Measurements from ENCODE around the gene MTARC1.

Gene MTARC1

GRCh38 chr1:220772846-220773245 is 13.9 kb upstream of the MTARC1 start:
- no peak for DNase-seq

DNA sequence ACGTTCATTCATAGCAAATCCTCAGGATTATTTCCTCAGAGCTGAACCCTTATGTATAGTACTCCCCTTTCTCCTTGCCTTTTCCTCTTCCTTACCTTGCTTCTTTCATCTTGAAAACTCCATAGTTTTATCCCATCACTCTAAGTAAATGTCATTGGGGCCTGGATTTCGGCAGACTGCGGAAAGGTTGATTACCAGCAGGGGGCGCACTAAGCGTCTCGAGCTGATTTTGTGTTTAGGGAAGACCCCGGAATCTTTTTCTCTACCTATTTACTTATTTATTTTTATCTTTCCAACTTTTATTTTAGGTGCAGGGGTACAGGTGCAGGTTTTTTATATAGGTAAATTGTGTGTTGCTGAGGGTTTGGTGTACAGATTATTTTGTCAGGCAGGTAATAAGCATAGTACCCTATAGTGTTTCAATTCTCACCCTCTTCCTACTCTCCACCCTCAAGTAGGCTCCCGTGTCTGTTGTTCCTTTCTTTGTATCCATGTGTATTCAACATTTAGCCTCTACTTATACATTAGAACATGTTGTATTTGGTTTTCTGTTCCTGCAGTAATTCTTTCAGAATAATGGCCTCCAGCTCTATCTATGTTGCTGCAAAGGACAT is 11.4 kb upstream of the MTARC1 start:
- no peak for DNase-seq

DNA sequence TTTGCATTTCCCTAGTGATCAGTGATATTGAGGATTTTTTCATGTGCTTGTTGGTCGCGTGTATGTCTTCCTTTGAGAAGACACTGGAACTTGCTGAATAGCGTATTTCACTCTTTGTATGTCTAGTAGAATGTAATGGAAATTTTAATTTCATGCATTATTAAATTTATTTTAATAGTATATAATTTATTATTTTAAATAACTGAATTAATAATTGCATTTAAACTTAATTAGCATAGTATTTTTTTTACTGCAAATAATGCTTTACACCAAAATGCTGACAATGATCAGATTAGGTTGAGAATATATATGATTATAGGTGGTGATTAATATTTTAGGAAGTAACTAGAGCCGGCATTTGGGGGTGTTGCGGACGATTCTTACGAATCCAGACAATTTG is 10.5 kb upstream of the MTARC1 start:
- DNase-seq: no peak

GRCh38 chr1:220776720-220777326 is 9.9 kb upstream of the MTARC1 start:
- peak; percentile 37 for DNase-seq

DNA sequence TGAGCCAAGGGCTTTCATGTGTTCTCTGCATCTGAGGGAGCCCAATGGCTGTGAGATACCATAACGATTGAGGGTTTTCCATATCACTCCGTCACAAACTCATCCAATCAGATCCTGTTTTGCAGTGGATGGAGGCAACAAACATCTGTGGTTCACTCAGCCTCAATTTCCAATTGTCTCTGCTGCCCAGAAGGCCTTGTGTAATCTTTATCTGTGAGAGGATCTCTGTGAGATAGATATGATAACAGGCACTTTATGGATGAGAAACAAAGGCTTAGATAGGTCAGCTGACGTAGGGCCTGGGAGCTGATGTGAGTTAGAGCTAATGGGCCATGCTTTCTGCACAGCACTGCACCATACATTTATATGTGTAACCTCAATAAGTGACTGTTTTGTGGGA is 3.3 kb upstream of the MTARC1 start:
- no peak for DNase-seq

- DNase-seq: no peak
Measured at GRCh38 chr1:220784751-220785150, 2.0 kb upstream of the MTARC1 start.

- DNase-seq: no peak
Measured at GRCh38 chr1:220785166-220786056, 1.3 kb upstream of the MTARC1 start.

GRCh38 chr1:220786057-220786336 is 716 bp upstream of the MTARC1 start:
- DNase-seq: no peak

GRCh38 chr1:220787069-220787619 is 431 bp downstream of the MTARC1 start:
- DNase-seq: no peak

- no peak for DNase-seq
Measured at GRCh38 chr1:220788900-220789299, 2.2 kb downstream of the MTARC1 start.

- no peak for DNase-seq
Measured at GRCh38 chr1:220789532-220790147, 2.9 kb downstream of the MTARC1 start.

DNA sequence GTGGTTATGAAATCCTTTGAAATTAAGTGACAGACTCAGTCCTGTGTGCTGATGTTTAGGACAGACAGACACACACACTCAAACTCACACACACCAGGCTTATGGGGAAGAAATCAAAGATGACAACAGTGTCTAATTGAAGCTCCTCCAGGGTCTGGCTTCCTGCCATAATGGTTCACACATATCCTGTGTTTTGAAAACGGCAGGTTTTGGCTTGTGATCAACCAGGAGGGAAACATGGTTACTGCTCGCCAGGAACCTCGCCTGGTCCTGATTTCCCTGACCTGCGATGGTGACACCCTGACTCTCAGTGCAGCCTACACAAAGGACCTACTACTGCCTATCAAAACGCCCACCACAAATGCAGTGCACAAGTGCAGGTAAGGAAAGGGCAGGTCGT is 4.6 kb downstream of the MTARC1 start:
- no peak for DNase-seq

DNA sequence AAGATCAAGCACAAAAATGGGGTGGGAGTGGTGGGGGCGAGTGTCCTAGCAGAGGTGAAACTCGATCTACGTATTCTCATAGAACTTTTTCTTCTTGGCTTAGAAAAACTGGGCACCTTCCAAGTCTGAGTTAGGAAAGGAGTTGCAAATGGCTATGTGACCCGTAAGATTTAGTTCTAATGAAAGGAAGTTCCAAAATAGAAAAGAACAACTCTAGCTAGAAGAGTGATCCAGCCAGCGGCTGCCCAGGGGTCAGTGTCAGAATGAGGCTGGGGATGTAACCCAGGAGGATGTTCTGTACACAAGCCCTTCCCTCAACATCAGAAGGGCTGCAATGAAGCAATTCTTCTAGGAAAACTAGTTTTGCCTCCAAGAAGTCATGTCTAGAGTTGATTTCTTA is 5.2 kb downstream of the MTARC1 start:
- DNase-seq: no peak

- no peak for DNase-seq
Measured at GRCh38 chr1:220796530-220796929, 9.8 kb downstream of the MTARC1 start.

DNA sequence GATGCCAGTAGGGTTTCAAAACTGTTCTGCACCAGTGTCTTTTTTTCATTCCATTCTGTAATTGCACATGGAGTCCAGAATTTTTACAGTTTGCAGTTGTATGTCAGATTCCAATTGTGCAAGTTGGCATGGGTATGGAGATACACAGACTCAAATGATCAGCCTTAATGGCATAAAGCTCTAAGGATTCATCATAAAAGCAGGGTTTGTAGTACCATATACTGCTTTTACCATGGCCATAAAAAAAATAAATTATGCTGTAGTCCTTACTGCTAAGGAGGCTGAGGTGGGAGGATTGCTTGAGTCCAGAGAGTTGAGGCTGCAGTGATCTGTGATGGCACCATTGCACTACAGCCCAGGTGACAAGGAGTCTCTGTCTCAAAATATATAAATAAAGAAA is 10.3 kb downstream of the MTARC1 start:
- no peak for DNase-seq

DNA sequence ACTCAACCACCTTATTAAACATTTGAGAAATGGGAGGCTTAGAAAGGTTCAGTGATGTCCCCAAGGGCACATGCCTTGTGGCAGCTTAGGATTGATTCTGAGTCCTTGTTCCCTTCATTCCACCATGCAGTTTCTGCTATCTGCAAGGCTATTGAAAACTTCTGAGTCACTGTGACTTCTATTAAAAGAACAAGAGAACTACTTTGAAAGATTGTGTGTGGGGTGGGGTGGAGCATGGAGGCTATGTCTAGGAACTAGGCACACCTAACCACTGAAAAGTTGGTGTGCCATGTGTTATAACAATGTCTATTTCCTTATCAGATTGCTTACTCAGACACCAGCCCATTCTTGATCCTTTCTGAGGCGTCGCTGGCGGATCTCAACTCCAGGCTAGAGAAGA is 10.8 kb downstream of the MTARC1 start:
- DNase-seq: no peak

DNA sequence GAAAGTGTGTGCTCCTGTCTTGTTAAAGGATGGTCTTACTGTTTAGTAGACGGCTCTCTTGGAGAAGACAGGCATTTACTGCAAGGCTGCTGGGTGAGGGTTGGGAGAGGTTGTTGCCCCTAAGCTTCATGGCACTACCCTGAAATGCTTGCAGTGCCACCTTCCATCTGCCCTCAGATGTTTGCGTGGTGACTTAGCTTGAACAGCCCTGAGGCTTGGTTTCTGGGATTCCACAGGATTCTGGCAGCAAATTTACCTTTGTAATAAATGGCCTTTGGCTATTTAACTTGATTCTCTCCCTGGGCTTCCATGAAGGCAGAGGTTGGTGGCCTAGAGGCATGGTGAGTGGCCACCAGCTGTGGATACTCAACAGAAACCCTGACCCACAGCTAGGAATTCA is 11.6 kb downstream of the MTARC1 start:
- no peak for DNase-seq

DNA sequence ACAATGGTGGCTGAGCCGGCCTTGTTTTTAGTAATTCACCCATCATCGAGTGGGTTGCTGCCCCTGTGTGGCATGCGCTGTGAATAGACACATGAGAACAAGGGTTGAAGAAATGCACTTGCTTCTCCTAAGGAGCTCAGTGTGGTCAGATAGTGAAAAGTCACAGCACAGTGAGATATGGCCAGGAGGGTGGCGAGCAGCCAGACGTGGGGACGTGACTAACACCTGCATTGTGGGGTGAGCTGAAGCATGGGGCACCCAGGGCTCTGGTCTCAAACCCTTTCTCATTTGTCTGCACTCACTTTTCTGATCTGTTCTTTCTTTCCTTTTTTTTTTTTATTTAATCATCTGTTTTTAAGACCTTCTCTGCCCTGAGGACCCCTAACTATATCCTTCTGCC is 13.5 kb downstream of the MTARC1 start:
- DNase-seq: no peak

DNA sequence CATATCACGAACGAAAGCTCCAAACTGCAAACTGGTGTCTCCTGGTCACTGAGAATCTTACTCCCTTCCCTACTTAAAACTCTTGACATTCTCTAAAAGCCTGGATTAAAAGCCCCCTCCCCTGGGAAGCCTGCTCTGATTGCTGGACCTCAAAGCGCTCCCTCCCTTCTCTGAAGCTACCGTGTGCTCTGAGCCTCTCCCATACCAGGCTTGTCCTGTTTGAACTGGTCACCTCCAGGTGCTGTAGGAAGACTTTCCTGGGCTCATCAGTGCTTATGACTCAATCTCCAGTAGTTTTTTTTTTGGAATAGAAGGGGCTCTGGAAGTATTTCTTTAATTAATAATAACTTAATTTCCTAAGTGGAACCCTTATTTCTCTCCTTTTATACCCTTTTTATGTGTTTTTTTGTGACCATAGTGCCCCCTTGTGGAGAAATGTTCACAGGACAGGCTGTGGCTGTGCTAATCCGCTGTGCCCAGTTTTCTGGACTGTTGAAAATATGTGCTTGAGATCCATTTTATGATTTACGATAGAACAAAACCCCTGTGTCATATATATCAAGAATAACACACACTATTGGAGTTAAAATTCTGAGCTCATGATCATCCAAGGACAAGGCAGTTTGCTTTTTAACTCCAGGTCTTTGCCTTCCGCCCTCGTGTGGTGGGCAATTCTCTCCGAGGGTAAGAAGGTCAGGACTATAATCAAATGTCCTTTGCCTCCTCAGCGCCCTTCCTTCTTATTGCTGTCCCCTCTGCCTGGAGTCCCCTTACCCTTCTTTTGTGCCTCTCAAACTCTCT is 16.9 kb downstream of the MTARC1 start:
- no peak for DNase-seq

DNA sequence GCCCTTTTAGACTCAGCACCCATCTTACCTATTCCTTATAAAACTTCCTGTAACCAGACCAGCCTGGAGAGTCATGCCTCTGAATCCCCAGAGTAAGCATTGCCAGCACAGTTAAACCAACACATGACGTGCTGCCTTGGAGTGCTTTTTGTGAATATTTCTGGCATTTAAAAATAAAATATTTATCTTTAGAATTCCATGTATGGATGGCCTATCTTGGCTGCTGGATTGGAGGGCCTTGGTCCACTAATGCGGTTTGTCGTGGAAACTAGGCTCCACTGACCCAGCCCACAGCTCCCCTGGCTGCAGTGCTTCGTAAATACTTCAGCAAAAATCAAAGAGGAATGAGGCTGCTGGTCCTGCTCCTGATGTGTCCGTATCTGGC is 17.5 kb downstream of the MTARC1 start:
- no peak for DNase-seq

DNA sequence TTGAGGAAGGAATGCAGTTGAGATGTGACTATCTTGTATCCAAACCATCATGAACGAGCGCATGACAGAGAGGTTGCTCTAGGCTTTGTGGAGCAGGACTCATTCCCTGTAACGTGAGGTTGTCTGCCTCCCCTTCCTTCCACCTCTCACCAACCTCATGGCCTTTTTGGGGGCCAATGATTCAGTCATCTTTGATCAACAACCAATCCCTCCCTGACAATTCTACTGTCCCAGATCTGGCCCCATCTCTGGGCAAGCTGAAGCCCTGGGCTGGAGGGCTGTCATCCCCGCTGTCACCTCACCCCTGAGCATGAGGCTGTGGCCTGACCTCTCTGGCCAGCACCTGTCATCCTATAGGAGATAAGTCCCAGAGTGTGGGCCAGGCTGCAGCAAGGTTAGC is 19.7 kb downstream of the MTARC1 start:
- no peak for DNase-seq

DNA sequence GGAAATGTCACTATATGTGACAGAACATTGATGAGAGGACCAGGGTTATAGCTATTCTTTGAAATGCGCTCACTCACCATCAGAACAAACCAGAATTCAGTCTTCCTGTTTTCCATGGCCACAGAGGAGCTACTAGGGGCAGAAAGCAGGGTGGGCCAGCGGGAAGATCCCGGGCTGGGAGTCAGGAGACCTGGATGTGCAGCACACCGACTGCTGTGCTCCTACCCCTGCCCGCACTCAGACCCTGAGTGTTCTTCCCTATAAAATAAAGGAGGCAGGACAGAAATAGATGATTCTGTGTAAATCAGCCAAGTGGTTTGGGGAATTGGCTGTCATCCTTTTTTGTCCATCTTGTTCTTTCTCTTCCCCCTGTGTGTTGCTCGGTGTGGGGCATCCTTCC is 21.0 kb downstream of the MTARC1 start:
- no peak for DNase-seq

Measured in effector CD4-positive, alpha-beta T cell (primary cell).